Islet precursor cell (in vitro differentiated cells): Measurements from ENCODE around the gene BROX.
A peak's percentile ranks its signal among the peaks of the same experiment; 100 is the strongest.
"Not testable (repeated sequence)": the region's sequence is repeated elsewhere in the genome, so short reads cannot be mapped to it uniquely, and the experiment has no call there.

Source experiments
- DNase-seq: peaks from one replicate; pipeline ENCODE4 v3.0.0-alpha.2; 2018

Gene BROX

GRCh38 chr1:222712253-222713090, at the start of gene BROX, which contains the start of gene AIDA:
Gene BROX (plus strand): TSS chr1:222712564. CDS start chr1:222715700, 3,136 bp downstream.
Gene AIDA (minus strand): TSS chr1:222712491. CDS start chr1:222712317, 174 bp downstream.
- peak; percentile 96 for DNase-seq

GRCh38 chr1:222663431-222663934, 48.9 kb upstream of the BROX start:
- DNase-seq = no peak

GRCh38 chr1:222665964-222666363, 46.4 kb upstream of the BROX start:
- DNase-seq = no peak

GRCh38 chr1:222668184-222668583, 44.2 kb upstream of the BROX start:
- DNase-seq = not testable (repeated sequence)

- DNase-seq = not testable (repeated sequence)
These were observed 43.3 kb upstream of the BROX start for GRCh38 chr1:222669107-222669506.

- no peak for DNase-seq
These were observed 42.3 kb upstream of the BROX start for GRCh38 chr1:222670110-222670509.

- no peak for DNase-seq
These were observed 32.3 kb upstream of the BROX start for GRCh38 chr1:222680080-222680479.

- no peak for DNase-seq
These were observed 21.3 kb upstream of the BROX start for GRCh38 chr1:222691016-222691415.

- no peak for DNase-seq
These were observed 17.4 kb upstream of the BROX start for GRCh38 chr1:222694927-222695326.

GRCh38 chr1:222696741-222697140, 15.6 kb upstream of the BROX start:
- no peak for DNase-seq

- no peak for DNase-seq
These were observed 15.2 kb upstream of the BROX start for GRCh38 chr1:222697203-222697602.

- DNase-seq = no peak
These were observed 14.5 kb upstream of the BROX start for GRCh38 chr1:222697826-222698225.

- DNase-seq = no peak
These were observed 10.2 kb upstream of the BROX start for GRCh38 chr1:222702210-222702609.

- DNase-seq = no peak
These were observed 8.1 kb upstream of the BROX start for GRCh38 chr1:222704260-222704659.

- DNase-seq = no peak
These were observed 5.5 kb upstream of the BROX start for GRCh38 chr1:222706815-222707214.

GRCh38 chr1:222709700-222710153, 2.6 kb upstream of the BROX start:
- no peak for DNase-seq

GRCh38 chr1:222711319-222712252, 778 bp upstream of the BROX start:
- DNase-seq = peak; percentile 85

- peak; percentile 97 for DNase-seq
These were observed 962 bp downstream of the BROX start for GRCh38 chr1:222713091-222713961.

GRCh38 chr1:222716393-222716792, 4.0 kb downstream of the BROX start:
- DNase-seq = no peak

GRCh38 chr1:222728746-222729145, 16.4 kb downstream of the BROX start:
- no peak for DNase-seq

- no peak for DNase-seq
These were observed 18.5 kb downstream of the BROX start for GRCh38 chr1:222730866-222731265.
